ENCODE data around the gene ELL.

Gene ELL

GRCh38 chr19:18487576-18488402 lies 34.1 kb downstream of the ELL start:
- no peak for DNase-seq

- no peak for DNase-seq
Measured at GRCh38 chr19:18486746-18487145, 35.1 kb downstream of the ELL start.

GRCh38 chr19:18484992-18485391 lies 36.9 kb downstream of the ELL start:
- no peak for DNase-seq

GRCh38 chr19:18483119-18483890 lies 38.6 kb downstream of the ELL start:
- no peak for DNase-seq

- no peak for DNase-seq
Measured at GRCh38 chr19:18481505-18482222, 40.2 kb downstream of the ELL start.

- no peak for DNase-seq
Measured at GRCh38 chr19:18480006-18480691, 41.7 kb downstream of the ELL start.

- peak; percentile 44 for DNase-seq
Measured at GRCh38 chr19:18478545-18479311, 43.1 kb downstream of the ELL start.

- DNase-seq: no peak
Measured at GRCh38 chr19:18477974-18478373, 43.9 kb downstream of the ELL start.

GRCh38 chr19:18477042-18477779 lies 44.7 kb downstream of the ELL start:
- no peak for DNase-seq

- DNase-seq: no peak
Measured at GRCh38 chr19:18476507-18477041, 45.3 kb downstream of the ELL start.

- no peak for DNase-seq
Measured at GRCh38 chr19:18475762-18476331, 46.0 kb downstream of the ELL start.

- no peak for DNase-seq
Measured at GRCh38 chr19:18475004-18475453, 46.8 kb downstream of the ELL start.

GRCh38 chr19:18474366-18474887 lies 47.4 kb downstream of the ELL start:
- DNase-seq: no peak

GRCh38 chr19:18473706-18474087 lies 48.2 kb downstream of the ELL start:
- no peak for DNase-seq

GRCh38 chr19:18473003-18473705 lies 48.7 kb downstream of the ELL start:
- no peak for DNase-seq

GRCh38 chr19:18470787-18471186 lies 51.1 kb downstream of the ELL start:
- DNase-seq: no peak

- DNase-seq: peak; percentile 61
Measured at GRCh38 chr19:18469069-18469846, 52.6 kb downstream of the ELL start.

- no peak for DNase-seq
Measured at GRCh38 chr19:18468517-18468916, 53.4 kb downstream of the ELL start.

- DNase-seq: no peak
Measured at GRCh38 chr19:18467978-18468377, 53.9 kb downstream of the ELL start.

Data from stimulated activated CD4-positive, alpha-beta T cell treated with anti-CD3 and anti-CD28 coated beads, Interleukin-12 subunit alpha, Interleukin-12 subunit beta, amount 100 ng/mL, for 4 hours (primary cell).